Esophagus (tissue), 2 donors: ENCODE measurements around the gene ARAP3. TPM values are rescaled to one million over a fixed set of nuclear protein-coding genes. Genes with fewer than 3 reads are reported as not detected.
"Not testable (repeated sequence)": the region's sequence is repeated elsewhere in the genome, so short reads cannot be mapped to it uniquely, and the experiment has no call there.

Experiments
- H3K27ac ChIP-seq, 2 donors: one replicate each; pipeline ENCODE4 v1.5.1; 2013; ENCODE audit warnings: low read depth in 2 of 2, mild to moderate bottlenecking in 2 of 2, inconsistent platforms in 1 of 2, low read length in 1 of 2, moderate library complexity in 1 of 2
- H3K27me3 ChIP-seq, 2 donors: one replicate each; pipeline ENCODE4 v1.6.1; 2013; ENCODE audit warnings: low read length in 2 of 2, control low read depth in 1 of 2, mild to moderate bottlenecking in 1 of 2; ENCODE audit not compliant: insufficient read depth in 2 of 2, control insufficient read depth in 1 of 2
- H3K36me3 ChIP-seq, 2 donors: one replicate each; pipeline ENCODE4 v1.6.1; 2013; ENCODE audit warnings: low read length in 1 of 2; ENCODE audit not compliant: control insufficient read depth in 2 of 2, insufficient read depth in 2 of 2
- H3K4me1 ChIP-seq, 2 donors: one replicate each; pipeline ENCODE4 v1.6.1; 2013; ENCODE audit warnings: low read length in 1 of 2; ENCODE audit not compliant: control insufficient read depth in 2 of 2, insufficient read depth in 2 of 2
- H3K4me3 ChIP-seq, 2 donors: one replicate each; pipeline ENCODE4 v1.5.1; 2013; ENCODE audit warnings: low read length in 2 of 2, mild to moderate bottlenecking in 2 of 2, low read depth in 1 of 2, moderate library complexity in 1 of 2
- H3K9me3 ChIP-seq, 2 donors: one replicate each; pipeline ENCODE4 v1.6.1; 2013; ENCODE audit warnings: mild to moderate bottlenecking in 2 of 2, low read depth in 1 of 2, low read length in 1 of 2, moderate library complexity in 1 of 2; ENCODE audit not compliant: control insufficient read depth in 2 of 2, insufficient read depth in 1 of 2
- WGBS, 2 donors: extraction: QIAGEN DNeasy Blood & Tissue Kit; methylation state at CpG; one replicate each; pipeline ENCODE4 v1.1.7; 2013; 5-methylcytosine and 5-hydroxymethylcytosine counted together
- polyA plus RNA-seq, 2 donors: library from polyadenylated mRNA; stranded (reverse); fragments of 200-250 nt; gene quantifications; one replicate each; pipeline ENCODE4 v1.2.3, GENCODE V29; 2013
- donor health status: healthy with polysubstance abuse.
- donor health status: Bipolar disorder and iron deficiency.

Gene ARAP3, protein sequence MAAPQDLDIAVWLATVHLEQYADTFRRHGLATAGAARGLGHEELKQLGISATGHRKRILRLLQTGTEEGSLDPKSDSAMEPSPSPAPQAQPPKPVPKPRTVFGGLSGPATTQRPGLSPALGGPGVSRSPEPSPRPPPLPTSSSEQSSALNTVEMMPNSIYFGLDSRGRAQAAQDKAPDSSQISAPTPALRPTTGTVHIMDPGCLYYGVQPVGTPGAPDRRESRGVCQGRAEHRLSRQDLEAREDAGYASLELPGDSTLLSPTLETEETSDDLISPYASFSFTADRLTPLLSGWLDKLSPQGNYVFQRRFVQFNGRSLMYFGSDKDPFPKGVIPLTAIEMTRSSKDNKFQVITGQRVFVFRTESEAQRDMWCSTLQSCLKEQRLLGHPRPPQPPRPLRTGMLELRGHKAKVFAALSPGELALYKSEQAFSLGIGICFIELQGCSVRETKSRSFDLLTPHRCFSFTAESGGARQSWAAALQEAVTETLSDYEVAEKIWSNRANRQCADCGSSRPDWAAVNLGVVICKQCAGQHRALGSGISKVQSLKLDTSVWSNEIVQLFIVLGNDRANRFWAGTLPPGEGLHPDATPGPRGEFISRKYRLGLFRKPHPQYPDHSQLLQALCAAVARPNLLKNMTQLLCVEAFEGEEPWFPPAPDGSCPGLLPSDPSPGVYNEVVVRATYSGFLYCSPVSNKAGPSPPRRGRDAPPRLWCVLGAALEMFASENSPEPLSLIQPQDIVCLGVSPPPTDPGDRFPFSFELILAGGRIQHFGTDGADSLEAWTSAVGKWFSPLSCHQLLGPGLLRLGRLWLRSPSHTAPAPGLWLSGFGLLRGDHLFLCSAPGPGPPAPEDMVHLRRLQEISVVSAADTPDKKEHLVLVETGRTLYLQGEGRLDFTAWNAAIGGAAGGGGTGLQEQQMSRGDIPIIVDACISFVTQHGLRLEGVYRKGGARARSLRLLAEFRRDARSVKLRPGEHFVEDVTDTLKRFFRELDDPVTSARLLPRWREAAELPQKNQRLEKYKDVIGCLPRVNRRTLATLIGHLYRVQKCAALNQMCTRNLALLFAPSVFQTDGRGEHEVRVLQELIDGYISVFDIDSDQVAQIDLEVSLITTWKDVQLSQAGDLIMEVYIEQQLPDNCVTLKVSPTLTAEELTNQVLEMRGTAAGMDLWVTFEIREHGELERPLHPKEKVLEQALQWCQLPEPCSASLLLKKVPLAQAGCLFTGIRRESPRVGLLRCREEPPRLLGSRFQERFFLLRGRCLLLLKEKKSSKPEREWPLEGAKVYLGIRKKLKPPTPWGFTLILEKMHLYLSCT (N-terminal part only)
- polyA plus RNA-seq, result 1 to 10 TPM; 2.9 to 4.0 TPM

DNA sequence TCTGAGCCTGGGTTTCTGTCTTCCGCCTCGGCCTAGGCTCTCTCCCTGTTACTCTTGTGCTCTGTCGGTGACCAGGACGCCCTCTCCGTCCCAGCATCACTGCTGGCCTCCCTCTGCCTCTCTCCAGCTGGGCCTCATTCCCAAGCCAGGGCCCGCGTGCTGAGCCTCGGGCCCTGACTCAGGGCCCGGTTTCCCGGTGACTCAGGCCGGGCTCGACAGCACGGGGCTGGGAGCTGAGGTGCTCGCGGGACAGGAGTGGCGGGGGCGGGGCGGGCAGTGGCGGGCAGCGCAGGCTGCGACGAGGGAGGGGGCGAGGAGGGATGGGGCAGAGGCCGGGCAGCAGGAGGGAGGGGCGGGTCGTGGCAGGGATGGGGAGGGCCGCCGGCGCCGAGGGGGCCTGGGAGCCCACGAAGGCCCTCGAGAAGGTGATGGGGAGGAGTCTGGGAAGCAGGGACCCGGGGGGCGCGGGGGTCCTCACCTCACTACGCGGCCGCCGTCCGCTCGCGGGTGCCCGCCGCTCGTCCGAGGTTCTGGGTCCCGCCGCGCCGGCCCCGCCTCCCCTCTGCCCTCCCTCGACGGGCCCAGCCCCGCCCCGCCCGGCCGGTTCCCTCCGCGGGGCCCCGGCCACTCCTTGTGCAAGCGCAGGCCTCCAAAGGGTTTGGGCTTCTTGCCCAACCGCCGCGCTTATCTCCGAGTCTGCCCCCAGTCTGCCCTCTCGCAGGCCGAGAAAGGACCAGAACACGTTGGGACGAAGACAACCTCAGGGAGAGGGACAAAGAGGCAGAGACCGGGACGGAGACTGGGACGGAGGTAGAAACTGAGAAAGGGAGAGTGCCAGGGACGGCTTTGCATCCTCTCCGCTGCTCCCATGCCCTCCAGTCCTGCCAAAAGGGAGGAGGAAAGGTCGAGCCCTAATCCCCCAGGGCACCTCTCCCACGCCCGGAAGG is at the start of gene ARAP3:
ARAP3 (minus strand) TSS at position 536 of the 947 bp plus-strand sequence. CDS start 1,744 bp downstream, outside the sequence.
- 4 to 5% methylated on average over 55 to 77 of the region's 77 CpGs for WGBS, 2 donors
- Histone ChIP-seq H3K27me3 (no peaks in the 10 kb centered on the region), H3K4me1 (peaks cover 4 to 11% of the 10 kb centered on the region in 2 donors), H3K36me3 (no peaks in the 10 kb centered on the region), H3K4me3 (peak within 1 kb of the TSS; percentile 42 to 51), H3K9me3 (no peaks in the 10 kb centered on the region), H3K27ac (peak within 1 kb of the TSS; percentile 62 to 81)

DNA sequence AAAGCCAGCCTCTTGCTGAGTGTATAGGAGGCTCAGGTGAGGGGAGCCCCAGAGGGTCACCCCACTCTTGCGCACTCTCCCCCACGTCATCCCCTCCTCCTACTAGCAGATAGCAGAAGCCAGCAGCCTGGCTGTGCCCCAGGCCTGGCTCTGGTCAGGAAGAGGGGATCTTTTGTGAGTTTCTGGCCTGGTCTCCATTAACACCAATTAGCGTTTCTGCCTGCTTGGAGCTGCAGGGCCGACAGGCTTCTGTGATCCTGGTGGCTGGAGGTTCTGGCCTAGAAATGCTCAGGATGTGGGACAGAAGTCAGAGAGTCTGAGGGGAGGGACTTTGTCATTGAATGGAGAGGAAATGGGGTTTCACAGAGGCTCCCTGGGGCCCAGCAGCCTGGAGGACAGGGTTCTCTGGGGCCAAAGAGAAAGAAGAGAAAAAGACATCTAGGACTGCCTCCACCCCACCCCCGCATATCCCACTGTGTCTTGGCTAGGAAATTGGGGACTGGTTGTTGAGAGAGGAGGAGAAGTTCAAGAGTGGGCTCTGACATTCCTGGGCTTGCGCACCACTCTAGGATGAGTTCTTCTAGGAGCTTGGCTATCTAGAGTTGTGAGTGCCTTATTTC is 47.5 kb upstream of the ARAP3 start:
- Histone ChIP-seq H3K9me3 (no peaks in the 10 kb centered on the region), H3K4me1 (no peaks in the 10 kb centered on the region), H3K4me3 (no peak overlapping the region), H3K27me3 (no peaks in the 10 kb centered on the region), H3K27ac (no peak overlapping the region), H3K36me3 (no peaks in the 10 kb centered on the region)
- WGBS, 2 donors, result 69 to 74% methylated on average over 6 of the region's 6 CpGs

DNA sequence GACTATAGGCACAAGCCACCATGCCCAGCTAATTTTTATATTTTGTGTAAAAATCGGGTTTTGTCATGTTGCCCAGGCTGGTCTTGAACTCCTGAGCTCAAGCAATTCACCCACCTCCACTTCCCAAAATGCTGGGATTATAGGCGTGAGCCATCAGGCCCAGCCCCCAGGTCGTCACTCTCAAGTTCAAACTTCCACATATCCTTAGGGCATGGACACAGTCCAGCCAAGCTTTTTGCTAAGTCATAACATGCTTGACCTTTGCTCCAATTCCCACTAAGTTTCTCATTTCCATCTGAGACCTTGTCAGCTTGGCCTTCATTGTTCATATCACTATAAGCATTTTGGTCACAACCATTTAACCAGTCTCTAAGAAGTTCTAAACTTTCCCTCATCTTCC is 43.9 kb upstream of the ARAP3 start:
- Histone ChIP-seq H3K4me3 (no peak overlapping the region), H3K9me3 (no peaks in the 10 kb centered on the region), H3K27me3 (no peaks in the 10 kb centered on the region), H3K27ac (no peak overlapping the region), H3K4me1 (no peaks in the 10 kb centered on the region), H3K36me3 (no peaks in the 10 kb centered on the region)
- WGBS, 2 donors, result 45 to 47% methylated on average over 3 of the region's 3 CpGs

GRCh38 chr5:141725174-141725573 is 43.1 kb upstream of the ARAP3 start:
- H3K9me3 ChIP-seq, H3K27me3 ChIP-seq, H3K27ac ChIP-seq, H3K36me3 ChIP-seq, H3K4me3 ChIP-seq, H3K4me1 ChIP-seq: not testable (repeated sequence)
- WGBS, 2 donors, result 88 to 91% methylated on average over 5 of the region's 5 CpGs

DNA sequence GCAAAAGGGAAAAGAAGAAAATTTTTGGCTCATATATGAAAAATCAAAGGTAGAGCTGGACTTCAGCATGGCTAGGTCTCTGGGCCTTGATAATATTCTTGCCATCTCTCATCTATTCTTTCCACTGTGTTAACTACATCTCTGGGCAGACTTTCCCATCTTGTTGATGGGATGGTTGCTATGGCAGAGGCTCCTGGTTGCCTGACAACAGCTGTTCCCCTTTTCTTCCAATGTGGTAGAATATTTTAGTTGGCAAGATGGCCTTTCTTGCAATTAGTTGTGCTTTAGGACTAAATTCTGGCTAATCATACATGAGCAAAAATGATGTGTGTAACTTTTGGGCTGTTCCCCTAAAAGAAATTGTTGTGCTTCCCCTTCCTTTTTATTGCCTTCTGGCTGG is 40.2 kb upstream of the ARAP3 start:
- Histone ChIP-seq H3K27me3 (no peaks in the 10 kb centered on the region), H3K36me3 (no peaks in the 10 kb centered on the region), H3K27ac (no peak overlapping the region), H3K4me3 (no peak overlapping the region), H3K4me1 (no peaks in the 10 kb centered on the region), H3K9me3 (no peaks in the 10 kb centered on the region)

DNA sequence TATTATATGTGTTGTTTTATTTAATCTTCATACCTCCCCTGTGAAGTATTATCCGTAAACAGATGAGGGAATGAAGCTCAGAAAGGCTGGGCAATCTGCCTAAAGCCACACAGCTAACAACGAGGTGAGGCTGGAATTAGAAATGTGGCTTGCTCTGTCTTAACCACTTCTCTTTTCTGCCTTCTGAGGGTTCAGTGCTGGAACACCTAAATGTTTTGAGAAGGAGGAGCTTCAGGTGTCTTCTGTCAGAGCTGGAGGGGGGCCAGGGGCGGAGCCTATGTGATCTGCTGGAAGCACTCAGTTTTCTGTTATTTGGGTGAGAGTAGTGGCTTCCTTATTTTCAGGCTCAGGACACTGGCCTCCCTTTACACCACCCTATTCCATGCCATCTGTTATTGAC is 35.0 kb upstream of the ARAP3 start:
- no peak overlapping the region for H3K27ac ChIP-seq
- H3K9me3 ChIP-seq, result no peaks in the 10 kb centered on the region
- no peak overlapping the region for H3K4me3 ChIP-seq
- H3K36me3 ChIP-seq, result no peaks in the 10 kb centered on the region
- H3K4me1 ChIP-seq, result peaks cover 3 to 11% of the 10 kb centered on the region in 2 donors
- H3K27me3 ChIP-seq, result no peaks in the 10 kb centered on the region
- WGBS, 2 donors, result 46 to 57% methylated on average over 3 of the region's 3 CpGs

DNA sequence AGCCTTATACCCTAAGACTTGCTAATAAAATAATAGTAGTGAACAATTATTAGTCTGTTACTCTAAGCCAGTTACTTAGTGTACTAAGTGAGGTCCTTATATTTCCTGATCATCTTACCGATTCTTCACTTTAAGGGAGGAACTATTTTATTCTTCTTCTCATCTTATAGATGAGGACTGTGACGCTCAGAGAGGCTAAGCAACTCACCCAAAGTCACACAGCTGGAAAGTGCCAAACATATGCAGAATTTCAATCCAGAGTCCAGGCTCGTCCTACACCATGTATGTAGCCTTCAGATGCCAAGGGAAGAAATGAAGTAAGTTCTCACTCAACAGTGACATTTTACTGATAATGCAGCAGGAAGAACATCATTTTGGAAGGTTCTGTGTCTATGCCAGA is 34.4 kb upstream of the ARAP3 start:
- no peak overlapping the region for H3K4me3 ChIP-seq
- 82 to 88% methylated on average over 3 of the region's 3 CpGs for WGBS, 2 donors
- H3K27me3 ChIP-seq, result no peaks in the 10 kb centered on the region
- no peaks in the 10 kb centered on the region for H3K36me3 ChIP-seq
- no peaks in the 10 kb centered on the region for H3K9me3 ChIP-seq
- H3K4me1 ChIP-seq, result peaks cover 3 to 11% of the 10 kb centered on the region in 2 donors
- H3K27ac ChIP-seq, result no peak overlapping the region

DNA sequence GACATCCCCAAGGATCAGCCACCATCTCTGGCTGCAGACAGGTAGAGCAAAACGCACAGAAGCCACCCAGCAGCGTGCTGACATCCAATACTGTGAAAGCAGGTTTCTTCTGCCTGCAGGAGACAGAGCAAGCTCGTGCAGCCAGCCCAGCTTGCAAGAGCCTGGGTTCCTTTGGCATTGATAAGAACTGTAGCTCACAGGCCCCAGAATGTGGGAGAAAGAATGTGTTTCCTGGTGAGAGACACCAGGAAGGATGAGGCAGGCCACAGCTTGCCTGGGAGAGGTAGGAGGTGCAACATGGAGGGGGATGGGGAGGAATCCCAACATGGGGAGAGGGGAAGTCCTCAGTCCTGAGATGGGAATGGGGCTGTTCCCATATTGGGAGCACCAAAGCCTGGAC is 34.0 kb upstream of the ARAP3 start:
- Histone ChIP-seq H3K9me3 (no peaks in the 10 kb centered on the region), H3K36me3 (no peaks in the 10 kb centered on the region), H3K4me1 (peaks cover 3 to 11% of the 10 kb centered on the region in 2 donors), H3K27ac (no peak overlapping the region), H3K27me3 (no peaks in the 10 kb centered on the region), H3K4me3 (no peak overlapping the region)
- WGBS, 2 donors, result 24 to 41% methylated on average over 3 of the region's 3 CpGs
